Activated CD4-positive, alpha-beta T cell treated with anti-CD3 and anti-CD28 coated beads, Interleukin-2, amount 10 ng/mL, durations not matched to agents 24 days and 14 days (primary cell): ENCODE measurements around the gene TRIO. TPM values are rescaled to one million over a fixed set of nuclear protein-coding genes. Genes with fewer than 3 reads are reported as not detected.

Experiments used
- DNase-seq: peaks from one replicate; pipeline ENCODE4 v3.0.0; 2022
- H3K27ac Mint-ChIP-seq: one replicate; pipeline ENCODE4 v1.8.0; 2022; ENCODE audit warnings: mild to moderate bottlenecking, mixed read lengths
- H3K27me3 Mint-ChIP-seq: one replicate; pipeline ENCODE4 v1.8.0; 2022; ENCODE audit warnings: mixed read lengths
- H3K36me3 Mint-ChIP-seq: one replicate; pipeline ENCODE4 v1.8.0; 2022; ENCODE audit warnings: low read depth, mild to moderate bottlenecking, mixed read lengths
- H3K4me1 Mint-ChIP-seq: one replicate; pipeline ENCODE4 v1.8.0; 2021; ENCODE audit warnings: mixed read lengths
- H3K4me3 Mint-ChIP-seq: one replicate; pipeline ENCODE4 v1.8.0; 2022; ENCODE audit warnings: mild to moderate bottlenecking, moderate library complexity, mixed read lengths
- H3K9me3 Mint-ChIP-seq: one replicate; pipeline ENCODE4 v1.8.0; 2021; ENCODE audit warnings: mixed read lengths
- intact Hi-C: fragments of 100-400 bp; cut with micrococcal nuclease; formaldehyde crosslinking; loops from one replicate; pipeline ENCODE4 v1.15.1; 2023
- total RNA-seq: library from RNA; stranded (reverse); gene quantifications from 2 replicates; pipeline ENCODE4 v1.2.3, GENCODE V29; 2022

Gene TRIO
- total RNA-seq, 1 donor from 2014 or later: 14.0 TPM

DNA sequence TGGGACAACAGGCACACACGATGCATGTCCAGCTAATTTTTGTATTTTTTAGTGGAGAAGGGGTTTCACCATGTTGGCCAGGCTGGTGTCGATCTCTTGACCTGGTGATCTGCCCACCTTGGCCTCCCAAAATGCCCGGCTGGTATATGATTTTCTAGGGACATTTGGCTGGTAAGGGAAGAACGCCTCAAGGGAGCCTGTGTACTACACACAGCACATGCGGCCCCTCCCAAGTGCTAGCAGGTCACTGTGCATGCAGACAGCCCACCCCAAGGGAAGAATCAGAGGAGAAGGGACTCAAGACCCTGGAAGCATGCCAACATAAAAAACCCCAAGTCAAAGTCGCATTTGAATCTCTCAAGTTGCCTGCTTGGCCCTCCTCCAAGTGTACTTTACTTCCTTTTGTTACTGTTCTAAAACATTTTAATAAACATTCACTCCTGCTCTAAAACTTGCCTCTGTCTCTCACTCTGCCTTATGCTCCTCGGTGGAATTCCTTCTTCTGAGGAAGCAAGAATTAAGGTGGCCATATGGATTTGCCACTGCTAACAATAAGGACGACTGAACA is 414.1 kb downstream of the TRIO start:
- Mint-ChIP-seq H3K27ac (no peak overlapping the region), H3K4me3 (no peak overlapping the region), H3K9me3 (peaks cover 9% of the 10 kb centered on the region), H3K4me1 (peaks cover 11% of the 10 kb centered on the region), H3K27me3 (peaks cover 2% of the 10 kb centered on the region), H3K36me3 (no peaks in the 10 kb centered on the region)
- intact Hi-C loops: no loop called here
- DNase-seq: no peak

DNA sequence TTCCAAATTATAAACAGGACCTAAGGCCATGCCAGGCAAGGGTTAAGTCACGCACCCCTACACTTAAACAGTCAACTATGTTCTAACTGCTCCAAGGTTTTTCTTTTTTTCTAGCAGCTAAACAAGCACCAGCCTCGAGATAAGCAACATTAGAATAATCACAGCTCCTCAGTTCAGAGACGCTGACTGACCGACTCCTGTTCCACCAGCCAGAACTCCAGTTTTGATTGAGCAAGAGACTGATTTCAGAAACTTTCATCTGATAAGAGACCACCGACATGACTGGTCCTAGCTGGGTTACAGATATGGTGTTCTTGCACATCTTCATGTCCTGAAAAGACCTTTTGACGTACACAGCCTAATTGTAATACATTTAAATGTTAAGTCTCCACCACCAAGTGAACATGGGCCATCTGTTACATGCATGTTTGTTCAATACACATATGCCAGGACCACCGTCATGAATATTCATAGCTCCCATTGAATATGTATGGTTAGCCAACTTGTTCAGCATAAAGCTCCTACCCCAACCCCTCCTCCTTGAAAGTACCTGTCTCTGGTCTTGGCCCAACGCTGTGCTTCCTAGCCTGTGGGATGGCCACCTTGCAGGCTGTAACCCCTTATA is 414.8 kb downstream of the TRIO start:
- Mint-ChIP-seq H3K9me3 (peaks cover 7% of the 10 kb centered on the region), H3K4me3 (no peak overlapping the region), H3K27me3 (peaks cover 2% of the 10 kb centered on the region), H3K4me1 (peaks cover 11% of the 10 kb centered on the region), H3K36me3 (no peaks in the 10 kb centered on the region), H3K27ac (no peak overlapping the region)
- no peak for DNase-seq
- intact Hi-C loops: no loop called here

Other genes with a start within 250 kb of the TRIO start
- gene DNAH5, start 198.7 kb upstream of the TRIO start, total RNA-seq: not detected in 2 replicates